Ovary (tissue), 3 donors: ENCODE results near the gene ENTPD2.

ENCODE experiments used
- EP300 ChIP-seq: sonication (generic); formaldehyde crosslinking; IDR thresholded peaks from one replicate; pipeline ENCODE4 v1.6.1; 2017; ENCODE audit warnings: antibody characterized with exemption
- POLR2A ChIP-seq: fragments of 450-650 bp; IDR thresholded peaks from one replicate; pipeline ENCODE4 v1.6.1; 2017; ENCODE audit warnings: antibody characterized with exemption, mild to moderate bottlenecking, moderate library complexity
- TF ChIP-seq, protein P1 (sequence below), 3 donors: fragments of 450-650 bp in 2 of 3; fragments of 200-600 bp in 1 of 3; IDR thresholded peaks; one replicate each; pipeline versions ENCODE4 v1.5.1 to v1.8.0; 2016 to 2022; ENCODE audit warnings: antibody characterized with exemption in 3 of 3, mild to moderate bottlenecking in 1 of 3
- donor health status: DM: no; HTN: no; CAD: no.

DNA sequence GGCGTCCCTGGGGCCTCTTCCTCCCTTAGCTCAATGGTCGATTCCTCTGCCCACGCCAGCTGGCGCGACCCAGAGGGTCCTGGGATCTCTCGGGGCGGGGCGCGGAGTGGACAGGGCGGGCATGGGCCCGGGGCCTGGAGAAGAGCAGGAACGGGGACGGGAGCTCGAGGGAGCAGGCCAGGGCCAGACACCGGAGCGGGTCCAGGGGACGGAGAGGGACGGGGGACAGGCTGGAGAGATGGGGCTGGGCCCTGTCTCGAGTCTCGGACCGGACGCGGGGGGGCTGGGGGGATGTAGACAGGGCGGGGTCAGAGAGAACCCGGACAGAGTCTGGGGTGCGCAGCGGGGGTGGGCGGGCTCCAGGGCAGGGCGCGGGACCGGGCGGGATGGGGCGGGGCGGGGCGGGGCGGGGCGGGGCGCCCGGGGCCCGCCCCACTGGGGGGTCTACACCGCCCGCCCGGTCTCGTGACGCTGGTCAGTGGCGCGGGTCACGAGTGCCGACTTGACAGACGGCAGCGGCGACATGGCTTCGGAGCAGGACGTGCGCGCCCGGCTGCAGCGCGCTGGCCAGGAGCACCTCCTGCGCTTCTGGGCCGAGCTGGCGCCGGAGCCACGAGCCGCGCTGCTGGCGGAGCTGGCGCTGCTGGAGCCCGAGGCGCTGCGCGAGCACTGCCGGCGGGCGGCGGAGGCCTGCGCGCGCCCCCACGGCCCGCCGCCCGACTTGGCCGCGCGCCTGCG is 23.3 kb upstream of the ENTPD2 start, which contains the start of gene UAP1L1:
- TF ChIP-seq EP300, result no peak
- TF ChIP-seq, protein P1, sequence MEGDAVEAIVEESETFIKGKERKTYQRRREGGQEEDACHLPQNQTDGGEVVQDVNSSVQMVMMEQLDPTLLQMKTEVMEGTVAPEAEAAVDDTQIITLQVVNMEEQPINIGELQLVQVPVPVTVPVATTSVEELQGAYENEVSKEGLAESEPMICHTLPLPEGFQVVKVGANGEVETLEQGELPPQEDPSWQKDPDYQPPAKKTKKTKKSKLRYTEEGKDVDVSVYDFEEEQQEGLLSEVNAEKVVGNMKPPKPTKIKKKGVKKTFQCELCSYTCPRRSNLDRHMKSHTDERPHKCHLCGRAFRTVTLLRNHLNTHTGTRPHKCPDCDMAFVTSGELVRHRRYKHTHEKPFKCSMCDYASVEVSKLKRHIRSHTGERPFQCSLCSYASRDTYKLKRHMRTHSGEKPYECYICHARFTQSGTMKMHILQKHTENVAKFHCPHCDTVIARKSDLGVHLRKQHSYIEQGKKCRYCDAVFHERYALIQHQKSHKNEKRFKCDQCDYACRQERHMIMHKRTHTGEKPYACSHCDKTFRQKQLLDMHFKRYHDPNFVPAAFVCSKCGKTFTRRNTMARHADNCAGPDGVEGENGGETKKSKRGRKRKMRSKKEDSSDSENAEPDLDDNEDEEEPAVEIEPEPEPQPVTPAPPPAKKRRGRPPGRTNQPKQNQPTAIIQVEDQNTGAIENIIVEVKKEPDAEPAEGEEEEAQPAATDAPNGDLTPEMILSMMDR (IDR thresholded peaks at IDR 0.05), result no peak
- TF ChIP-seq POLR2A, result no peak
